T-helper 1 cell (primary cell): ENCODE measurements around the gene RNF114.
A peak's percentile ranks its signal among the peaks of the same experiment; 100 is the strongest.
"Not testable (repeated sequence)": the region's sequence is repeated elsewhere in the genome, so short reads cannot be mapped to it uniquely, and the experiment has no call there.

Source experiments
- DNase-seq, 5 donors: peaks; one replicate each; pipeline ENCODE4 v3.0.0-alpha.2; 2012 to 2020
- total RNA-seq, 4 donors: gene quantifications; one replicate each; lab custom pipeline; 2026; lab: John Stamatoyannopoulos, UW

The RNF114 gene, protein sequence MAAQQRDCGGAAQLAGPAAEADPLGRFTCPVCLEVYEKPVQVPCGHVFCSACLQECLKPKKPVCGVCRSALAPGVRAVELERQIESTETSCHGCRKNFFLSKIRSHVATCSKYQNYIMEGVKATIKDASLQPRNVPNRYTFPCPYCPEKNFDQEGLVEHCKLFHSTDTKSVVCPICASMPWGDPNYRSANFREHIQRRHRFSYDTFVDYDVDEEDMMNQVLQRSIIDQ
- 88.0 to 104 (median 97.3) reads per million in 4 donors for total RNA-seq

DNA sequence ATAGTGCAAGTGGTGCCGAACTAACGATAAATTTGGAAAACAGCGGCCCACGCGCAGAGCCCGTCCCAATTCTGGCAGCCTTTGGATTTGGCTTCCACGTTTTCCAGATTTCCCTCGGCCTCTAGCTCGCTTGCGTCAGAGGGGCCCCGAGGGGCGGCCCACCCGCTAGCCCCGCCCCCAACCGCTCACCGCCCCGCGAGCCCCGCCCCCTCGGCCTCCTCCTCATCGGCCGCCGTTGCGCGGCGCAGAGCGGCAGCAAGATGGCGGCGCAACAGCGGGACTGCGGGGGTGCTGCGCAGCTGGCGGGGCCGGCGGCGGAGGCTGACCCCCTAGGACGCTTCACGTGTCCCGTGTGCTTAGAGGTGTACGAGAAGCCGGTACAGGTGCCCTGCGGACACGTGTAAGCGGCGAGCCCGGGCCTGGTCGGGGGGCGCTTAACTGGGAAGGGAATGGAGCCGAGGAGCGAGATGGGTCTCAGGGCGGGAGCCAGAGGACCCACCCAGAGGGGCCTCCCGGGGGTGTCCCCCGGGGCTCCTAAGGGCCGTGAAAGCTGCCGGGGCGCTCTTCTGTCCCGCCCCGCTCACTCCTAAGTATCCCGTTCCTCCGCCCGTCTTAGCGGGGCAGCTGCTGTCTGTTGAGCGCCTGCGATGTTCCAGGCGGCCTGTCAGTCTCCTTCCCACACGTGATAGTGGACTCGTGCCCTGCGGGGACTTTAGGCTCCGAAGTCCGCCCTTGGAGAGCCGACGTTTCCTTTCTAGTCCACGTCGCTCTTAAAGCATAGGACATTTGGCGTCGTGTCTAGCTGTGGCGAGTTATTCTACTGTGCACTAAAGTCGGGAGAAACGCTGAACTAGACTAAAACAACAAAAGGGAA is at the start of gene RNF114:
TSS of gene RNF114 (plus strand) at position 245 of the 874 bp plus-strand sequence. CDS start at position 261, 16 bp downstream.
- DNase-seq, result peak; percentile 86 to 92 (median 88)

DNA sequence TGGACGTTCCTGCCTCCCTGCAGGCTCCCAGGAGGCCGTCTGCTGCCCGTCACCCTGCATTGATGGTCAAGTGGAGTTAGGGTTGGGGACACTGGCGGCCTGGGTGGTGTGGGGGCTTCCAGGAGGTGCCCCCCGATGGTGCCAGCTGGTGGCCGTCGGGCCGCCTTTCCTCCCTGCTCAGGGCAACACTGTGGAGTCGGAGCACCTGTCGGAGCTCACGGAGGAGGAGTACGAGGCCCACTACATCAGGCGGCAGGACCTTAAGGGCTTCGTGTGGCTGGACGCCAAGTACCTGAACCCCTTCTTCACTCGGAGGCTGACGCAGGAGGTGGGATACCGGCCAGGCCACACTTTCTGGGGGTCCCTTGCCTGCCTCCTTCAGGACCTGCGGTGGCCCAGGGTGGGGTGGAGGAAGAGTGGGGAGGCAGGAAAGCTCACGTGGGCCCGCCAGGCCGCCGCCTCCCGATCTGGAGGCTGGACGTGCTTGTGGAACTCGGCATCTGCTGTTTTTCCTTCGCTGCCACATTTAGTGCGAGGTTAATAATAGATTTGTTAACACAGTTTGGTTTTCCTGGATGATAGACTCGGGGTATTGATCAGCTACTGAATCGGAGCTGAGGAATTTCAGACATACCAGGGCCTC is 49.5 kb upstream of the RNF114 start:
- DNase-seq, result no peak

DNA sequence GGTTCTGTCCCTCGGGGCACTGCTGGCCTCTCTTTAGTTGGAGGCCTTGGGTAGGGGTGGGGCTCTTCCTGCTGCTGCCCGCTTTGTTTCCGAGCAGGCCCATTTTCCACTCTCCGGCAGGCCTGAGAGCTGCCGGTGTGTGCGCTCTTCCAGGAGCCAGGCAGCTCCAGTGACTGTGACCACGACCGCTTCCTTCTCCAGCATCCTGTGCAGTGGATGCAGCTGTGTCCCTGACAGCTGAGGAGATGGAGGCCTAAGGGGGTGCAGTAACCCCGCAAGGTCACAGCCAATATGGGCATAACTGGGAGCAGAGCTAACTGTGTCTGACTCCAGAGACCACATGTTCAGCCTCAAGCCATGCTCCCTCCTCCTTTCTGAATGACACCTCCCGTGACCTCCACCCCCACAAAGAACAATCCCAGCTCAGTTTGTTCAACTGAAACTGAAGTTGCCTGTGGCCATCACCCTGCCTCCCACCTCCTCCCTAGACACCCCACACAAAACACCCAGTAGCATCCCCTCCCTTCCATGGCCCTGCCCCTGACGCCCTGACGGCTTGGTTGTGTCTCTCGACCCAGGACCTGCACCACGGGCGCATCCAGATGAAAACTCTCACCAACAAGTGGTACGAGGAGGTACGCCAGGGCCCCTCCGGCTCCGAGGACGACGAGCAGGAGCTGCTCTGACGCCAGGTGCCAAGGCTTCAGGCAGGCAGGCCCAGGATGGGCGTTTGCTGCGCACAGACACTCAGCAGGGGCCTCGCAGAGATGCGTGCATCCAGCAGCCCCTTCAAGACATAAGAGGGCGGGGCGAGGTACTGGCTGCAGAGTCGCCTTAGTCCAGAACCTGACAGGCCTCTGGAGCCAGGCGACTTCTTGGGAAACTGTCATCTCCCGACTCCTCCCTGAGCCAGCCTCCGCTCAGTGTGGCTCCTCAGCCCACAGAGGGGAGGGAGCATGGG is 48.7 kb upstream of the RNF114 start:
- DNase-seq, result no peak

DNA sequence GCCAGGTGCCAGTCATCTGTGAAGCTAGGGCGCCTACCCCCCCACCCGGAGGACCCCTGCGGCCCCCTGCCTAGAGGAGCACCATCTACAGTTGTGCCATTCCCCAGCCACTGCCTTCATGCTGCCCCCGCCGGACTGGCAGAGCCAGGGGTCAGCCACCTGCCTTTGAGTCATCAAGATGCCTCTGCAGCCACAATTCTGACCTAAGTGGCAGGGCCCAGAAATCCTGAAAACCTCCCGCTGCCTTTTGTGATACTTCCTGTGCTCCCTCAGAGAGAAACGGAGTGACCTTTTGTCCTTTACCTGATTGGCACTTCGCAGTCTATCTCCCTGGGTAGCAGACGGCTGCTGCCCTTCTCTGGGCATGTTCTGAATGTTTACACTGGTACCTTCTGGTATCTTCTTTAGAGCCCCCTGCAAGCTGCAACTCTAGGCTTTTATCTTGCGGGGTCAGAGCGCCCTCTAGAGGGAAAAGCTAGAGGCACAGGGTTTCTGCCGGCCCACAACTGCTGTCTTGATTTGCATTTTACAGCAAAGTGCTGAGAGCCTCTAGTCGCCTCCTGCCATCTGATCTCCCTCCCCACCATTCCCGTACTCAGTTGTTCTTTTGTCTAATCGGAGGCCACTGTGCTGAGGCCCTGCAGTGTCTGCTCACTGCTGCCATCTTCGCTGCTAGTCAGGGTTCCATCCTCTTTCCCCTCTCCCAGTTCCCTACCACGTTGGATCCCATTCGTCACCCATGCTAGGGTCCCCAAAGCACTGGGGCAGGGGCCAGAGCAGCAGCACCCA is 47.8 kb upstream of the RNF114 start:
- peak in 3 of 5 donors; percentile 29 to 45 (median 37) for DNase-seq

DNA sequence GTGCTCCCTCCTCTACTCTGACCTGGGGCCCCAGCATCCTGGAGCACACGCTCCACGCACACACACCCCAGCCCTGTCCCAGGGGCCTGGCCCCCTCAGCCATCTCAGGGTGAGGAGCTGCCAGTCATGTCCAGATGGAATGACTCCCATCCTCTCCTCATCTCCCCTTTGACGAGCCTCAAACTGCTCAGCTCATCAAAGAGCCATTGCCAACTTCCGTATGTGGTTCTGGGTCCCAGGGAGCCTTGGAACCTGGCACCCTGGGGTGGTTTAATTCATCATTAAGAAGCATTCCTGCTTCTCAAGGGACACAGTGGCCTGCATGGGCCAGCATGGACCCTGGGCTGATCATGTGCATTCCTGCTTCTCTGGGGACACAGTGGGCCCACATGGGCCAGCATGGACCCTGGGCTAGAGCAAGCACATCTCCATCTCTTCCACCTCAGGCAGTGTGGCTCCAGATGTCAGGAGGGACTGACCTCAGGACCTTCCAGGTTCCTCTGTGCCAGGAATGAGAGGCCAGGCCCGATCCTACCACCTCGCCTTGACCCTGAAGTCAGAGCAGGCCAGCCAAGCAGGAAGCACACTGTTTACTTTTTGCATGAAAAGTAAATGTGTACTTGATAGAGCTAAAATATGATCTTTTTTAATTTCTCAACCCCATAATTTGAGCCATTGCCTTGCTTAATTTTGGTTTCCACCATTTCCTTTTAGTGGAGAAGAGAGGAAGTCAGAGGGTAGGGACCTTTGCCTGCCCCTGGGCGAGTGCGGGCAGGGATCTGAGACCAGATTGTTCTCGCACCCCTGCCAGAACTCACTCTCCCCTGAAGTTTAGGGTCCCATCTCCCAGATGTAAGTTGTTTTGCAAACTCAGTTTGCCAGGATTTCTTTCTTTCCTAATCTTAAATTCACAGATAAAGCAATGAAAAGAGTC is 46.9 kb upstream of the RNF114 start:
- no peak for DNase-seq

DNA sequence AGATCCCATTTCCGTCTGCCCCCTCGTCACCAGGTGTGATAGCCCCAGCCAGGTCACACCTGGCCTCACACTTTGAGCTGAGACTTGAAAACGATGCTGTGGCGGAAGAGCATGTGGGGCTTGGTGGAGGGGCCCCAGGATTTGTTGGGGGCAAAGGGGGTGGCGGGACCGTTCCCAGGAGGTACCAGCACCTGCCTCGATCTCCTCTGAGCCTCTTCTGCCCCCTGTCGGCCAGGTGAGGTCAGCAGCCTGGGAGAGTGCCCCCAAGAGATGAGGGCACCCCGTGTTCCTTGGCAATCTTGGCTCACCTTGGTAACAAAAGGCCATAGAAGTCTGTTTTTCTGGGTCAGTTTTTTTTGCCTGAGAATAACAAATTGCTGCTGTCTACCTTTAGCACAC is 46.3 kb upstream of the RNF114 start:
- DNase-seq, result no peak

DNA sequence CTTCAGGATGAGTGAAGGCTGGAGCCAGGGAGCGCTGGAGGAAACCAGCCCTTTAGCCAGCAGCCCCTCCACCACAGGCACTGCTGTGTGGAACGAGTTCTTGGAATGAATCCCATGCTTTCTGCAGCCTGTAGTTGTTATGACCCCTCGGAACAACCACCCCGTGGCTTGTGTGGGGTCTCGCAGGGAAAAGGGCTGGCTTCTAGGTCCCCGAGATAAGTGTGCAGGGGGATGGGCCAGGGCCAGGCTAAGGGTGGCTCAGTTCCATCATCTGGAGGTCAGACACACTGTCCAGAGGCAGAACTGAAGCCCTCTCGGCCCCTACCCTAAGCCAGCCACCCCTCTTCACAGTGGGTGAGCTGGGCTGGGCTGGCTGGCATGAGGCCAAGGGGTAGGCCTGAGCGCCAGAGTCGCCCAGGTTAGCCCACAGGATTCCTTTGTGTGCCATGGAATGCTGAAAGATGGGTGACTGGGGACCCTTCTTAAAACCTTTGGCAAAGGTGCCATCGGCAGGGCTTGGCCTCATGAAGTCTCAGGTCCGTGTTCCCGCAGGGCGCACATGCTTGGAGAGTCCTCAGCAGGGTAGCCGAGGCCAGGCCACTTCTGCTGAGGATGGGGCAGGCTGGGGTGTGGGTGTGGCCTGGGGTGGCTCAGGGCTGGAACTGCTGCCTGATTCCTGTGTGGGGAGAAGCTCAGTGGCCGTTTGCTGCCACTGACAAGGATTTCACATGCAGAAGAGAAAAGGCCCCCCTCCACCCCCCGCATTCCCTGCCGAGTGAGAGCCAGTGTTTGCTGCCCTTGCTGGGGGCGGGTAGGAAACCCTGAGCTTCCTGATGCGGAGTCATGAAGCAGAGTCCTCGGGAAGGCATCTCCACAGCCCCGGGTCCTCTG is 45.5 kb upstream of the RNF114 start:
- DNase-seq, result no peak

DNA sequence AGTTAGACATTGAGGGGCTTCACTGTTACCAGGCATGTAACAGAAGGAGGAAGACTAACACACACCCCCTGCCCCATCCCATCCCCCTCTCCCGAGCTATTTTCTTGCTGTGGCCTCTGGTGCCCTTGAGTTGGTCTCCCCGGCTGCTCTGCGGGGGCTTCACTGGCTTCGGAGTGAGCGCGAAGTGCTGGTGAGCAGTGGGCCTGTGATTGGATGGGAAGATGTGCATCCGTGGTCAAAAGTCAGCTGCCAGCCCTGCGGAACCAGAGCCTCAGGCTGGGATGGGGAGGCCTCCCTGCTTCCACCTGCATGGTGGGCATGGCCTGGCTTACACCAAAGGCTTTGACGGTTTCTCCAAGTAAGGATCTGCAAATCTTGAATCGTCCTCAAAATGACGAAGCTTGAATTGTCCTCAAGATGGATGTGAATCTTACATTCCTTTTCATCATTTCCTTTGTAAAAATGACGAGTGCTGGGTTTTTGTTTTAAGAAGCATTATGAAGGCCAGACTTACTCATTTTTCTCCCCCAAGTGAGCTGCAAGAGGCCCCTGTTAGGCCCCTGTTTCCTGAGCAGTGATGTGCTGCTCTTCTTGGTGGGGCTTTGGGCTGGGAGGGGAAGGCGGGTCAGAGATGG is 44.6 kb upstream of the RNF114 start:
- DNase-seq, result no peak

DNA sequence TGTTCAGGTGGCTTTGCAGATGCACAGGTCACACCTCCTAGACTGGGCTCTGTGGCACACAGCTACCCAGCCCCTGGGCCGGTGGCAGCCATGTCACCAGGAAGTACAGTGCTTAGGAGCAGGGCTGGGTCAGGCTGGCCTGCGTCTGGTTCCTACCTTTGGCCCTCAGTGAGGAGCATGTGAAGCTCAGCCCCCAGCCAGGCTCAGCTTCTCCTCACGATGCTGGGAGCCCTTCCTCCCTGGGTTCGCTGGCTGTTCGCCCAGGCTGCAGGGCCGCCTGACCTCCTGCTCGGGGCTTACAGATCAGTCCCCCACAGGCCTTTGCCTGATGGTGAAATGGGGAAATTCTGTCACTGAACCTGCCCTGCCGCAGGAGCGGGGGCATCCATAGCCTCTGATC is 43.9 kb upstream of the RNF114 start:
- no peak for DNase-seq

DNA sequence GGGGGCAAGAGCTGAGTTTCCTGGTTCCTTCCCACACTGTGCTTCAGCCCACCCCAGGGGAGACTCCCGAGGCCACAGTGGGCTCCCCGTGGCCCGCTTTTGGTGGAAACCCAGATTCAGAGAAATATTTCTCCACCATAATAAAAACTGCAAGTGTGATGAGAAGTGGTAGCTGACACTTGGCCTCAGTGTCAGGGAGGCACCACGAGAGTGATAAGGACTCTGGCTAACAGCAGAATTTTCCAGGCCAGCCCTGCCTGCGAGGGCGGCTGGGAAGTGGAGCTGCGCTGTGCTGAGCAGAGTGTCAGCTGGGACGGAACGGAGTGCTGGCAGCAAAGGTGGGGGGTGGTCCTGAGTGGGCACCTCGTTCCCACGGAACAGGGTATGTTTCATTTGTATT is 43.4 kb upstream of the RNF114 start:
- no peak for DNase-seq

DNA sequence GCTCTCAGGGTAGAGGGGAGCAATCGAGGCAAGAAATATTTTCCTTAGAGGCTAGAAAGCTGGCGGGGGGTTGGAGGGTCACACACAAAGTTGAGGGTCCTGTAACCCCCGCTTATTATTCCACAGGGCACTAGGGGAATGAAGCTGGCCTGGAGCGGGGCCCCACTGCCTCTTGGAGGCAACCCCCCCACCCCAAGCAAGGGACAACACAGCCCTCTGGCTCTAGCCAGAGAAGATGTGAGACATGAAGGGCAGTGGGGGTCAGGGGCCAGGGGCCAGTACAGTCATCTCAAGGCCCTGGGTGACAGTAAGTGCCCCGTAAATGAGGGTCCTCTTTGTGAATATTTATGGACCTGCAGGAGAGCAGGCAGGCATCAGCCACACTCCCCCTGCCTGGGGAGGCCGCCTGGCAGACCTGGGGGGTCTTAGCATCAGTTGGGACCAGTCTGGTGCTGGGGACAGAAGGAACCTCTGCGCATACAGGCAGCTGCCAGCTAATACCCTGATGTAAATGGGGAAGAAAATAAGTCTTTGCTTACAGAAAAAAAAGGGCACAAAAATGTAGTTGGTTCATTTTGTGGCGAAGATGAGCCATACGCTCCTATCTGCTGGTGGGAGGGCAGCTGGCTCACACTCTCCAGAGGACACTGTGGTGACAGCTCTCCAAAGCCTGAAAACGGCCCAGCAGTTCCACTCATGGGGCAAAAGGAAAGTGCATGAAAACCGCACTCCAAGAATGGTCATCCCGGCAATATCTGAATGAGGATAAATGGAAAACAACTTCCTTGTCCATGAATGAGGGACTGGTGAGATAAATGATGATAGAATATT is 42.7 kb upstream of the RNF114 start:
- peak in 1 of 5 donors; percentile 33 for DNase-seq

DNA sequence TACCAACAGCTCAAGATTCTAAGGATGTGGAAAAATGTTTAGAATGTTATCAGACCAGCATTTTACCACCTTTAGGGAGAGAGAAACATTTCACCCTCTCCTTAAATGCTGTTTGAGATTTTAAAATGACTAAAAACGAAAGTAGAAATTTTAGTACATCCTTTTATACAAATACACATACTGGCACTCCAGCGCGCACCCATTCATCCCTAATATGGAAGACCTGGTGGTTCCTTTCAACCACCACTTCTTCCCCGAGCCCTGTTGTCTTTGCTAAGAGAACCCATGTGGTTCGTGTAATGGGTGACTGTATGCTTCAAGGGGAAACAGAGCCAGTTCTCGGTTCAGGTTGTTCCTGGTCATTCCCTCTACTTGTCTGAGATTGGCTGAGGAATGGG is 42.1 kb upstream of the RNF114 start:
- DNase-seq, result peak in 1 of 5 donors; percentile 78

DNA sequence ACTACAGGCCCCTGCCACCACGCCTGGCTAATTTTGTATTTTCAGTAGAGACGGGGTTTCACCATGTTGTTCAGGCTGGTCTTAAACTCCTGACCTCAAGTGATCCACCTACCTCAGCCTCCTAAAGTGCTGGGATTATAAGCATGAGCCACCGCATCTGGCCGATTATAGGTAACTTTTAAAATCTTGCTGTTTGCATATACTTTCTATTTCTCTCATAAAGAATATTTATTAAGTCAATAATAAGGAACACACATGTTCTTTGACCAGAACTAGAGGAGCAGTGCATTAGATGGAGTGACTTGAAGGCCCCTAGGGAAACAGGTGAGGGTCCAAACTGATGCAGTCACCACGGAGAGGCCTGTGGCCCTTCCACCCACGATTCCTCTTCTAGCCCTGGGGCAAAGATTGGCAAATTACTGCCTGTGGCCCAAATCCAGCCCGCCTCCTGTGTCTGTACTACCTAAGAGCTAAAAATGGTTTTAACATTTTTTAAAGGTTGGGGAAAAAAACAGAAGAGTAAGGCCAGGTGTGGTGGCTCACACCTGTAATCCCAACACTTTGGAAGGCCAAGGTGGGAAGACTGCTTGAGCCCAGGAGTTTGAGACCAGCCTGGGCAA is 40.6 kb upstream of the RNF114 start:
- not testable (repeated sequence) for DNase-seq

DNA sequence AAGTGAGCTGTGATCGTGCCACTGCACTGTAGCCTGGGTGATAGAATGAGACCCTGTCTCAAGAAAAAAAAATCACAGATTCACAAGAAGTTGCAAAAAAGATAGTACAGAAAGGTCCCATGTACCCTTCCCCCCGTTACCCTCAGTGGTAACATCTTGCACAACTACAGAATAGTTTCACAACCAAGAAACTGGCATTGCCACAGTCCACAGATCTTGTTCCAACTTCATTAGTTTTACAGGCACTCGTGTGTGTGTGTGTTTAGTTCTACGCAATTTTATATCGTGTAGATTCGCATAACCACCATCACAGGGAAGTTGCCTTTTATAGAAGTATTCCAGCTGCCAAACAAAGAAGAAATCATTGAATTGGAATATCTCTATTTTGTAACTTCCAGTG is 40.0 kb upstream of the RNF114 start:
- DNase-seq, result no peak

DNA sequence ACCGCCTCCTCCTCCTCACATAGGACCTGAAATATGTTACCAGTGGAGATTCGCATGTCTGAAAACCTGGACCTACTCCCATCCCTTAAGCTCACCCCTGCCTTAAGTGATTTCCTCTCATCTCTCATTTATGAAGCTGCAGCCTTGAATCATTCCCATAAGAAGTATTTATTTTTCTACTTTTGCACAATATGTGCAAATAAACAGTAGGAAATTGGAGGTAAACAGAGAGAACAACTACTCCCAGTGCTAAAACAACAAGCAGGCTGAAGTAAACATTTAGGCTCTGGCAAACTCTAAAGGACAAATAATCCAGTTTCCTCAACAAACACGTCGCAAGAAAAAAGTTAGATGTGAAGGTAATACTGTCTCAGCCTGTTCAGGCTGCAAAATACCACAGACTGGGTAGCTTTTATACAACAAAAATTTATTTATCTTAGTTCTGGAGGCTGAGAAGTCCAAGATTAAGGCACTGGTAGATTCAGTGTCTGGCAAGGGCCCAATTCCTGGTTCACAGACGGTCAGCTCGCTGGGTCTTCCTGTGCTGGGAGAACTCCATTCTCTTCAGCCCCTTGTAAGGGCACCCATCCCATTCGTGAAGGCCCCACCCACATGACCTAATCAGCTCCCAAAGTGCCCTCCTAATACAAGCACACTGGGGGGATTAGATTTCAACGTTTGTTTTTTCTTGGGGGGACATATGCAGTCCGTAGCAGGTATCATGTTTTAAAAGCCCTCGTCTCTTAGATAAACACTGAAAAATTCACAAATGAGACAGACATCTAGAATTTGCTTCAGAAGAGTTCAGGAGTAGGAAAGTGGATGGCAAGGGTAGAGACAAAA is 36.4 kb upstream of the RNF114 start:
- DNase-seq, result no peak

DNA sequence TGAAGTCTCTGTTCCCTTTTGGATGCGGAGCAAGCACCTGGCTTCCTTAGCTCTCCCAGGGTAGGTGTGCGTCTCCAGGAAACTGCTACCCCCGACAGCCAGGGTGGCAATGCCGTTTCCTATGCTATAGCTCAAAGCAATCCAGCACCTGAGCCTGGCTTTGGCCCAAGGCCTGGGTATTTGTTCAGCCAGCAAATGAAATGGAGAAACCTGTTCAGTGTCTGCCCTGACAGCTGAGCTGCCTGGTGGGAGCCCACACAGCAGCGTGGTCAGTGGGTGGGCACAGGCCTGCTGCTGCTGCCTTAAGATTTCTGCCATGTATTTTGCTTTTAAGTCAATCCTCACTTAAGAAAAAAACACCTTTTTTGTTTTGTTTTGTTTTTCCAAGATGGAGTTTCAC is 34.6 kb upstream of the RNF114 start:
- no peak for DNase-seq
